ENCODE results near the gene ZNF543. TPM values are rescaled to one million over a fixed set of nuclear protein-coding genes. Genes with fewer than 3 reads are reported as not detected.
A peak's percentile ranks its signal among the peaks of the same experiment; 100 is the strongest.

ZNF543 gene
- total and polyA plus RNA-seq, 3 donors from 2014 or later, result 4.7 to 12.3 (median 11.3) TPM

GRCh38 chr19:57317503-57317902 lies 2.8 kb upstream of the ZNF543 start:
- Histone ChIP-seq H3K4me3 (no peak overlapping the region), H3K9me3 (no peaks in the 10 kb centered on the region), H3K27me3 (no peaks in the 10 kb centered on the region), H3K4me1 (peaks cover 7% of the 10 kb centered on the region), H3K27ac (no peak overlapping the region), H3K36me3 (ENCODE audit: low read depth, missing control alignments) (no peaks in the 10 kb centered on the region)
- DNase-seq, result no peak
- TF ChIP-seq POLR2A (IDR thresholded peaks at IDR 0.05) (no peak), CTCF (IDR thresholded peaks at IDR 0.05) (no peak)
- WGBS, 2 donors, result 1 to 6% methylated on average over 21 to 29 of the region's 29 CpGs
- intact Hi-C loops (cut with DNase I; ENCODE audit: low total_unique reads), result no loop called here

GRCh38 chr19:57319869-57320179 lies 448 bp upstream of the ZNF543 start:
- DNase-seq, result no peak
- Histone ChIP-seq H3K27me3 (no peaks in the 10 kb centered on the region), H3K27ac (peak overlapping the region; percentile 83 to 90), H3K9me3 (no peaks in the 10 kb centered on the region), H3K36me3 (ENCODE audit: low read depth, missing control alignments) (no peaks in the 10 kb centered on the region), H3K4me1 (peaks cover 7% of the 10 kb centered on the region), H3K4me3 (peak overlapping the region; percentile 91 to 94)
- 0% methylated on average over 1 of the region's 1 CpG for WGBS, 2 donors
- TF ChIP-seq CTCF (IDR thresholded peaks at IDR 0.05), result no peak
- TF ChIP-seq POLR2A (IDR thresholded peaks at IDR 0.05), result no peak
- intact Hi-C loops (cut with DNase I; ENCODE audit: low total_unique reads), result no loop called here

- WGBS, 2 donors, result 39 to 41% methylated on average over 8 of the region's 8 CpGs
- TF ChIP-seq POLR2A (IDR thresholded peaks at IDR 0.05), result no peak
- TF ChIP-seq CTCF (IDR thresholded peaks at IDR 0.05), result no peak
- no peak for DNase-seq
- intact Hi-C loops (cut with DNase I; ENCODE audit: low total_unique reads), result no loop called here
- Histone ChIP-seq H3K27ac (peak overlapping the region; percentile 83 to 90), H3K36me3 (ENCODE audit: low read depth, missing control alignments) (no peaks in the 10 kb centered on the region), H3K27me3 (no peaks in the 10 kb centered on the region), H3K9me3 (no peaks in the 10 kb centered on the region), H3K4me1 (peaks cover 7% of the 10 kb centered on the region), H3K4me3 (peak overlapping the region; percentile 91 to 94)
These were observed 844 bp downstream of the ZNF543 start for GRCh38 chr19:57321116-57321515.

GRCh38 chr19:57321751-57322150 lies 1.5 kb downstream of the ZNF543 start:
- TF ChIP-seq POLR2A (IDR thresholded peaks at IDR 0.05) (no peak), CTCF (IDR thresholded peaks at IDR 0.05) (no peak)
- no peak for DNase-seq
- intact Hi-C loops (cut with DNase I; ENCODE audit: low total_unique reads), result no loop called here
- no peak overlapping the region for H3K27ac ChIP-seq
- WGBS, 2 donors, result 79 to 95% methylated on average over 3 of the region's 3 CpGs
- no peaks in the 10 kb centered on the region for H3K9me3 ChIP-seq
- H3K27me3 ChIP-seq, result no peaks in the 10 kb centered on the region
- H3K4me1 ChIP-seq, result peaks cover 7% of the 10 kb centered on the region
- H3K36me3 ChIP-seq (ENCODE audit: low read depth, missing control alignments), result no peaks in the 10 kb centered on the region
- no peak overlapping the region for H3K4me3 ChIP-seq

GRCh38 chr19:57324992-57325391 lies 4.7 kb downstream of the ZNF543 start:
- no peaks in the 10 kb centered on the region for H3K27me3 ChIP-seq
- intact Hi-C loops (cut with DNase I; ENCODE audit: low total_unique reads), result no loop called here
- no peaks in the 10 kb centered on the region for H3K36me3 ChIP-seq (ENCODE audit: low read depth, missing control alignments)
- no peak for DNase-seq
- peaks cover 7% of the 10 kb centered on the region for H3K4me1 ChIP-seq
- H3K4me3 ChIP-seq, result no peak overlapping the region
- no peaks in the 10 kb centered on the region for H3K9me3 ChIP-seq
- TF ChIP-seq POLR2A (IDR thresholded peaks at IDR 0.05) (no peak), CTCF (IDR thresholded peaks at IDR 0.05) (no peak)
- no peak overlapping the region for H3K27ac ChIP-seq
